GM12865 (cell line): ENCODE measurements around the gene SEC23A.

Source experiments
- DNase-seq: peaks from one replicate; pipeline ENCODE4 v3.0.0; 2010; ENCODE audit warnings: low read depth
- H3K4me3 ChIP-seq: 2 replicates; pipeline ENCODE4 v1.5.1; 2011; ENCODE audit warnings: mild to moderate bottlenecking, low read depth, low read length, control low read depth
- CTCF ChIP-seq: IDR thresholded peaks from 2 replicates; pipeline ENCODE4 v1.5.1; 2011; ENCODE audit warnings: low read length, control low read depth, low read depth, inconsistent platforms; ENCODE audit not compliant: insufficient read depth; ENCODE audit errors: missing control alignments

The SEC23A gene

GRCh38 chr14:38994731-38995130 is 108.3 kb downstream of the SEC23A start:
- no peak for TF ChIP-seq CTCF
- no peak overlapping the region for H3K4me3 ChIP-seq
- no peak for DNase-seq

GRCh38 chr14:38993981-38994380 is 109.1 kb downstream of the SEC23A start:
- H3K4me3 ChIP-seq = no peak overlapping the region
- TF ChIP-seq CTCF = no peak
- DNase-seq = no peak

GRCh38 chr14:38992067-38992844 is 110.8 kb downstream of the SEC23A start:
- DNase-seq = no peak
- no peak overlapping the region for H3K4me3 ChIP-seq
- no peak for TF ChIP-seq CTCF

DNA sequence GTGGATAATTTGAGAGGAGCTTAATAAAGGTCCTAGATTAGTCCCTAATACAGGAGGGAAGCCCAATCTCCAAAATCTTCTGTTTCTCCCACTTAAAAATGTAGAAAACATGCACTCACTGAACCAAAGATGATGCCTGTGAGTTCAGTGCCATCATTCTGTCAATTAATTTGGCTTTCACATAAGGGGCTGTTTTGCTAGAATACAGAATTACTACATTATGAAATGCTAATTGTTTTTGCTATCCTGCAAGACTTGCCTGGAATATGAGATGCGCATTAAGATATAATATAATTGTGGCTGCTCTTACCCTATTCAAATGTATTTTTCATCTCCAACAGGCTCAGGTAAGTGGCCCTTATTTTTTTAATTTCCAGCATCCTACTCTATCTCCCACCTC is 111.7 kb downstream of the SEC23A start:
- TF ChIP-seq CTCF = no peak
- H3K4me3 ChIP-seq = no peak overlapping the region
- DNase-seq = no peak

GRCh38 chr14:38989922-38990546 is 113.0 kb downstream of the SEC23A start:
- peak; percentile 46 for DNase-seq
- H3K4me3 ChIP-seq = peak overlapping the region; percentile 28

GRCh38 chr14:38987781-38988180 is 115.3 kb downstream of the SEC23A start:
- no peak for DNase-seq

More at GRCh38 chr14:38989922-38990546, 113.0 kb downstream of the SEC23A start:
- no peak for TF ChIP-seq CTCF

More at GRCh38 chr14:38987781-38988180, 115.3 kb downstream of the SEC23A start:
- no peak for TF ChIP-seq CTCF
- H3K4me3 ChIP-seq = no peak overlapping the region
